Measurements from ENCODE around the gene GCK.

GCK gene

GRCh38 chr7:44102846-44103565, 86.2 kb downstream of the GCK start:
- no peak for DNase-seq

GRCh38 chr7:44101966-44102845, 87.0 kb downstream of the GCK start:
- DNase-seq: no peak

- DNase-seq: no peak
Observed at GRCh38 chr7:44101303-44101965, 87.8 kb downstream of the GCK start.

- no peak for DNase-seq
Observed at GRCh38 chr7:44100458-44101302, 88.6 kb downstream of the GCK start.

GRCh38 chr7:44099669-44100068, 89.6 kb downstream of the GCK start:
- DNase-seq: no peak

- DNase-seq: no peak
Observed at GRCh38 chr7:44098092-44099068, 90.9 kb downstream of the GCK start.

GRCh38 chr7:44097064-44097932, 91.9 kb downstream of the GCK start:
- peak; percentile 42 for DNase-seq

GRCh38 chr7:44096326-44096881, 92.8 kb downstream of the GCK start:
- no peak for DNase-seq

GRCh38 chr7:44095781-44096180, 93.5 kb downstream of the GCK start:
- DNase-seq: no peak

GRCh38 chr7:44094883-44095592, 94.2 kb downstream of the GCK start:
- DNase-seq: no peak

- no peak for DNase-seq
Observed at GRCh38 chr7:44094365-44094764, 94.9 kb downstream of the GCK start.

Data from stimulated activated CD4-positive, alpha-beta T cell treated with anti-CD3 and anti-CD28 coated beads, Interleukin-1b, Interleukin-23, amount 100 ng/mL, for 48 hours (primary cell).